Measurements from ENCODE around the gene SLC25A12. TPM values are rescaled to one million over a fixed set of nuclear protein-coding genes. Genes with fewer than 3 reads are reported as not detected.

SLC25A12 gene
- total and polyA plus RNA-seq, 7 donors: 19.1 to 83.6 (median 66.5) TPM

DNA sequence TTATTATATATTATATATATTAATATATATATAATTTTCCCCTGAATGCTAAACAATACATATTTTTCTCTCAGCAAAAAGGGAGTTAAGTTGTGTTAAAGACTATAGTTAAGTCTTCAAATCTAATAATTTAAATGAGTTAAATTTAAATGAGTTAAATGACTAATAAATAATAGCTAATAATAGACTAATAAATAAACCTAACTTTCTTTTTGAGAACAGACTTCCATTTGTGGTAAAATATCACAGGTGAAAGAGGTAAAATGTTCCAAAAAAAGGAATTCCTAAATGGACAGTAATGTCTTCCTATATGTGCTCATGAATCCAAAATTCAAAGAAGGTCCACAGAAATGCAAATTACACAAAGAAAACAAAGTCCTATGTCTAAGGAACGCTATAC is 74.6 kb downstream of the SLC25A12 start:
- intact Hi-C loops (cut with DNase I): loop anchor here in 1 of 2 donors (10.0 kb wide), 1 partner anchor 295 kb away; no protein-coding TSS in a partner anchor

DNA sequence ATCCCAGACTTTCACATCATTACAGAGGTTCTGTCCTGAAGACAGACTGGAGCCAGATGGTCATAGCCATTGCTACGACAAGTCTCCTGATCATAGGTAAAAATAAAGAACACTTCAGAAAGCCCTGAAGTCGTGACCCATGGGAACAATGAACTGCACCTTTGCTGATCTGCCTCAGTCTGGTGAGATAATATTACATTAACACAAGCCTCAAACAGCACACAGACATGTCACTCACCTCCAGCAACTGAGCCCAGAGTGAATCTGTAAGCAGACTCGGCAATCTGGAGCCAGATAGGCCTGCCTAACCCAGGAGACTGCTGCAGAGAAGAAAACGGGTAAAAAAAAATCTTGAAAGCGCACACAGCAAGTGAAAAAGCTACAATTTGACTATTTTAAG is 79.2 kb downstream of the SLC25A12 start:
- intact Hi-C loops (cut with DNase I): loop anchor here (5.0 to 10.0 kb wide), 2 partner anchors 287 to 300 kb away; partner anchors contain the start of gene DLX2 (in 1 of the 2)
- TF ChIP-seq, protein P1, sequence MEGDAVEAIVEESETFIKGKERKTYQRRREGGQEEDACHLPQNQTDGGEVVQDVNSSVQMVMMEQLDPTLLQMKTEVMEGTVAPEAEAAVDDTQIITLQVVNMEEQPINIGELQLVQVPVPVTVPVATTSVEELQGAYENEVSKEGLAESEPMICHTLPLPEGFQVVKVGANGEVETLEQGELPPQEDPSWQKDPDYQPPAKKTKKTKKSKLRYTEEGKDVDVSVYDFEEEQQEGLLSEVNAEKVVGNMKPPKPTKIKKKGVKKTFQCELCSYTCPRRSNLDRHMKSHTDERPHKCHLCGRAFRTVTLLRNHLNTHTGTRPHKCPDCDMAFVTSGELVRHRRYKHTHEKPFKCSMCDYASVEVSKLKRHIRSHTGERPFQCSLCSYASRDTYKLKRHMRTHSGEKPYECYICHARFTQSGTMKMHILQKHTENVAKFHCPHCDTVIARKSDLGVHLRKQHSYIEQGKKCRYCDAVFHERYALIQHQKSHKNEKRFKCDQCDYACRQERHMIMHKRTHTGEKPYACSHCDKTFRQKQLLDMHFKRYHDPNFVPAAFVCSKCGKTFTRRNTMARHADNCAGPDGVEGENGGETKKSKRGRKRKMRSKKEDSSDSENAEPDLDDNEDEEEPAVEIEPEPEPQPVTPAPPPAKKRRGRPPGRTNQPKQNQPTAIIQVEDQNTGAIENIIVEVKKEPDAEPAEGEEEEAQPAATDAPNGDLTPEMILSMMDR (IDR thresholded peaks at IDR 0.05): no peak
- Histone ChIP-seq H3K27me3 (ENCODE audit: insufficient read depth in 3 of 3, low read length in 2 of 3) (no peaks in the 10 kb centered on the region), H3K9me3 (no peaks in the 10 kb centered on the region), H3K4me3 (no peak overlapping the region), H3K27ac (peak overlapping the region; percentile 68), H3K36me3 (ENCODE audit: insufficient read depth in 1 of 2, low read depth in 1 of 2) (peaks cover 7 to 9% of the 10 kb centered on the region in 2 donors), H3K4me1 (peaks cover 11% of the 10 kb centered on the region)
- DNase-seq: no peak
- peak; percentile 70 to 76 (median 74) for ATAC-seq
- WGBS, 3 donors: 63 to 88% (median 67%) methylated on average over 5 of the region's 5 CpGs

More for the DNA sequence above, 74.6 kb downstream of the SLC25A12 start:
- H3K27ac ChIP-seq: no peak overlapping the region
- no peak for DNase-seq
- H3K4me3 ChIP-seq: no peak overlapping the region
- H3K36me3 ChIP-seq (ENCODE audit: insufficient read depth in 1 of 2, low read depth in 1 of 2): peaks cover 5 to 25% of the 10 kb centered on the region in 2 donors
- no peaks in the 10 kb centered on the region for H3K4me1 ChIP-seq
- no peaks in the 10 kb centered on the region for H3K27me3 ChIP-seq (ENCODE audit: insufficient read depth in 3 of 3, low read length in 2 of 3)
- H3K9me3 ChIP-seq: no peaks in the 10 kb centered on the region
- WGBS, 3 donors: 95 to 100% (median 95%) methylated on average over 1 of the region's 1 CpG
- TF ChIP-seq, protein P1 (IDR thresholded peaks at IDR 0.05): no peak
- no peak for ATAC-seq

DNA sequence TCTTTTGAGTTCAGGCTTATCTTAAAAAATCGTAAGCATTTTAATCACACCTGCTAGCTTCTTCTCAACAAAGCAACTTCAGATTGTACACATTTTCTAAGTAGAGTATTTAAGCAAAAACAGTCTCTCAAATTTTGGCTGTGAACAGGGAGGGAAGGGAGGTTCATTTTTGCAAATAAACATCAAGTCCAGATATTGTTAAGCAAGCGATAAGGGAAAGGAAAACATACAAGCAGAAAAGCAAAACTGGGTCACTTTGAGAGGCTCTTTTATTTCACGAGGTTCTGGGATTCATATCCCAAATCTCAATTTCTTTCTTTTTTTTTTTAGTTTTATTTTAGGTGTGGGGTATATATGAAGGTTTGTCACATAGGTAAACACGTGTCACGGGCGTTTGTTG is 79.9 kb downstream of the SLC25A12 start:
- ATAC-seq (no peak), DNase-seq (no peak)
- Histone ChIP-seq H3K36me3 (ENCODE audit: insufficient read depth in 1 of 2, low read depth in 1 of 2) (peaks cover 7 to 17% of the 10 kb centered on the region in 2 donors), H3K27me3 (ENCODE audit: insufficient read depth in 3 of 3, low read length in 2 of 3) (no peaks in the 10 kb centered on the region), H3K4me1 (peaks cover 11% of the 10 kb centered on the region), H3K27ac (peak overlapping the region; percentile 68), H3K9me3 (no peaks in the 10 kb centered on the region), H3K4me3 (no peak overlapping the region)
- TF ChIP-seq, protein P1 (IDR thresholded peaks at IDR 0.05): no peak
- intact Hi-C loops (cut with DNase I): loop anchor here (5.0 to 10.0 kb wide), 2 partner anchors 288 to 301 kb away; partner anchors contain the start of gene DLX2 (in 1 of the 2)
- 83 to 93% (median 84%) methylated on average over 6 of the region's 6 CpGs for WGBS, 3 donors

DNA sequence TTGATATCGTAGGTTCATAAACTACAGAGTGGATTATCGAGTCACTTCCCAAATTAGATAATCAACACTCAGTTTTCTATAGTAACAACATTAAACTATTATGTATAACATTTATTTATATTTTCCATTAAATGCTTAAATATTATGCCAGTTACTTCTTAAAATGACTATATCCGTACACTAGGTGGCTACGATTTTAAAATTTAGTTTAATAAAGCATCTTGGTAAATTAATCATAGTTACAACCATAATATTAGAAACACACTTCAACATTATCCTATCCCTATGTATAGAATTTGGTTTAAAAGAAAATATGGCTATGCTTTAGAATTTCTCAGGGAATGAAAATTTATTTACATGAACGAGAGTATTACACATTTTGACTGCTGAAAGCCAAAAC is 80.3 kb downstream of the SLC25A12 start:
- Histone ChIP-seq H3K36me3 (ENCODE audit: insufficient read depth in 1 of 2, low read depth in 1 of 2) (peaks cover 7 to 21% of the 10 kb centered on the region in 2 donors), H3K9me3 (no peaks in the 10 kb centered on the region), H3K27ac (peak overlapping the region; percentile 68), H3K27me3 (ENCODE audit: insufficient read depth in 3 of 3, low read length in 2 of 3) (no peaks in the 10 kb centered on the region), H3K4me1 (peaks cover 11% of the 10 kb centered on the region), H3K4me3 (no peak overlapping the region)
- no peak for ATAC-seq
- intact Hi-C loops (cut with DNase I): loop anchor here (5.0 to 10.0 kb wide), 2 partner anchors 289 to 301 kb away; partner anchors contain the start of gene DLX2 (in 1 of the 2)
- TF ChIP-seq, protein P1 (IDR thresholded peaks at IDR 0.05): no peak
- WGBS, 3 donors: 80 to 92% (median 84%) methylated on average over 5 of the region's 5 CpGs
- no peak for DNase-seq

Data from psoas muscle (tissue), 8 donors.